ENCODE results near the gene RIPK1. TPM values are rescaled to one million over a fixed set of nuclear protein-coding genes. Genes with fewer than 3 reads are reported as not detected.

RIPK1 gene
- total and polyA plus RNA-seq, 2 experiments from 2014 or later, result 15.3 to 26.2 TPM

DNA sequence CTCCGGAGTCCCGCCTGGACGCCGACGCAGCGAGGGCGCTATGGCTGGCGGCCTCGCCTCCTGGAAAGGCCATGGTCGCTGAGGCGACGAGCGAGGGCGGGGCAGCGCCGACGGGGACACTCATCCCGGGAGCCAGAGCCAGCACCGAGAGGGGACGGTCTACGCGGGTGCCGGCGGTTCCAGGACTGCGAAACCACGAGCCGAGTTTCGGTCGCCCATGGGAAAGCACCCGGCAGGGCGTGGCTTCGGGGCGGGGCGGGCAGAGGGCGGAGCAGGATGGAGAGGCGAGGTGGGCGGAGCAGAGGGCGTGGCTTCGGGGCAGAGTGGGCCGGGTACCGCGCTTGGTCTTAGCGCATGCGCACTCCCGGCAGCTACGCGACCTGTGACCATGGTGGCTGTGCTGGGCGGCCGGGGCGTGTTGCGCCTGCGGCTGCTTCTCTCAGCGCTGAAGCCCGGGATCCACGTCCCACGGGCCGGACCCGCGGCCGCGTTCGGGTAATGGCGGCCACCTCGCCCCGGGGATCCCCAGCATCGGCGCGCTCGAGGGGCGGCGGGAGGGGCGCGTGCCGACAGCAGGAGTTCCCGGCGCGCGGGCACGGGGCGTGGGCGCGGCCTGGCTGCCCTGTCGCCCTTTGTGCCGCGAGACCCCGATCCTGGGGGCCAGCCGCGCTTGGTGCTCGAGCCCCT lies 50.2 kb downstream of the RIPK1 start, which contains the start of gene BPHL:
Gene BPHL (plus strand): TSS at position 359 of the 687 bp plus-strand sequence. CDS start 30 bp downstream, at position 389.
- WGBS, 2 experiments (ENCODE audit: low coverage in 1 of 2, low lambda C conversion rate in 2 of 2, missing lambda C conversion rate in 2 of 2), result 0 to 2% methylated on average over 77 to 79 of the region's 89 CpGs
- H3F3A ChIP-seq (ENCODE audit: insufficient read depth), result peaks cover 28% of the 10 kb centered on the region
- in situ Hi-C loops (cut with MboI), result no loop called here
- no peaks in the 10 kb centered on the region for H3K9me2 ChIP-seq (ENCODE audit: insufficient read depth)
- peaks cover 10% of the 10 kb centered on the region; the same call in 1 of the 2 replicates for H3K36me3 ChIP-seq (ENCODE audit: low read depth)
- DNase-seq, result peak; percentile 97
- peak within 1 kb of the TSS; percentile 88 for H3K4me3 ChIP-seq
- no peaks in the 10 kb centered on the region for H3K27me3 ChIP-seq (replicated peaks; ENCODE audit: insufficient read depth)
- H2AFZ ChIP-seq, result peak within 1 kb of the TSS; percentile 89
- no peaks in the 10 kb centered on the region for H3K79me2 ChIP-seq (ENCODE audit: insufficient read depth)
- peak within 1 kb of the TSS; percentile 88 for H3K27ac ChIP-seq
- TF ChIP-seq EZH2phosphoT487 (IDR thresholded peaks at IDR 0.05; ENCODE audit: insufficient read depth, low read depth), result no peak
- H3K9ac ChIP-seq, result peak within 1 kb of the TSS; percentile 86
- H4K20me1 ChIP-seq (ENCODE audit: insufficient read depth), result no peaks in the 10 kb centered on the region
- H3K4me2 ChIP-seq (ENCODE audit: unreplicated experiment), result peak within 1 kb of the TSS; percentile 88
- no peaks in the 10 kb centered on the region for H3K9me3 ChIP-seq (ENCODE audit: low read depth)
- peaks cover 5% of the 10 kb centered on the region; the same call in 1 of the 2 replicates for H3K4me1 ChIP-seq (ENCODE audit: insufficient read depth)

DNA sequence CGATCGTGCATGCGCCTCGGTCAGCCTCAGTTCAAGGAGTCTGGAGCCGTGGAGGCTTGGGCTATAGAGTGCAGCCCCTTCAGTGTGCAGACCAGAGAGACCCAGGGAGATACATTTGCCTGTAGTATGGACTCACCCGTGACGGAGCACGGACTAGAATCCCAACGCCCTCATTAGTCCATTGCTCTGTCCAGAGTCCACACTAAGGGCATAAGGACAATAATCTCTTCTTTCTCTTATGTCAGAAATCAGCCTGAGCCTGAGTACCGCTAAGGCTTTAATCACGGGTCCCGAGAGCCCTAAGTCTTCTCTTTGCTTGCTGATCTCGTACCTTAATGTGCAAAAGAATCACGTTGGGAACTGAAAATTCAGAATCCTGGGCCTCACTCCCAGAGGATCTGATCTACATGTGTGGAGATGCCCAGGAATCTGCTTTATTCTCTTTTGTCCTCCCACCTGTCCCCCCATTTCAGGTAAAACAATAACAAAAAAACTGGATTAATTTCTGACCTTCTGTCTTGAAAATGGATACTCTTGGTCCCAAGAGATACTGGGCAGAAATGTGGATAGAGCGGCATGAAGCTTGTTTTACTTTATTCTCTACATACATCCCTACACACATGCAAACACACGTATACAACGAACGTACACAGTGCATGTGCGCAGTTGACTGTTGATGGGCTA lies 50.9 kb downstream of the RIPK1 start:
- Histone ChIP-seq H3K9me3 (ENCODE audit: low read depth) (no peaks in the 10 kb centered on the region), H4K20me1 (ENCODE audit: insufficient read depth) (no peaks in the 10 kb centered on the region), H2AFZ (peak overlapping the region; percentile 89), H3K79me2 (ENCODE audit: insufficient read depth) (no peaks in the 10 kb centered on the region), H3K27me3 (replicated peaks; ENCODE audit: insufficient read depth) (no peaks in the 10 kb centered on the region), H3K27ac (peak overlapping the region; percentile 88), H3K4me2 (ENCODE audit: unreplicated experiment) (peak overlapping the region; percentile 88), H3K36me3 (ENCODE audit: low read depth) (0 out of 2 replicates have a peak, but pooled peaks cover 3% of the 10 kb centered on the region), H3K9ac (peak overlapping the region; percentile 86), H3F3A (ENCODE audit: insufficient read depth) (peaks cover 28% of the 10 kb centered on the region), H3K4me1 (ENCODE audit: insufficient read depth) (peaks cover 5% of the 10 kb centered on the region; the same call in 1 of the 2 replicates), H3K4me3 (peak overlapping the region; percentile 88), H3K9me2 (ENCODE audit: insufficient read depth) (no peaks in the 10 kb centered on the region)
- TF ChIP-seq EZH2 (IDR thresholded peaks at IDR 0.05; ENCODE audit: insufficient read depth, poor library complexity, severe bottlenecking) (no peak), EZH2phosphoT487 (IDR thresholded peaks at IDR 0.05; ENCODE audit: insufficient read depth, low read depth) (no peak)
- in situ Hi-C loops (cut with MboI), result no loop called here
- peak; percentile 67 for DNase-seq
- 26% methylated on average over 18 of the region's 19 CpGs for WGBS, 2 experiments (ENCODE audit: low coverage in 1 of 2, low lambda C conversion rate in 2 of 2, missing lambda C conversion rate in 2 of 2)

DNA sequence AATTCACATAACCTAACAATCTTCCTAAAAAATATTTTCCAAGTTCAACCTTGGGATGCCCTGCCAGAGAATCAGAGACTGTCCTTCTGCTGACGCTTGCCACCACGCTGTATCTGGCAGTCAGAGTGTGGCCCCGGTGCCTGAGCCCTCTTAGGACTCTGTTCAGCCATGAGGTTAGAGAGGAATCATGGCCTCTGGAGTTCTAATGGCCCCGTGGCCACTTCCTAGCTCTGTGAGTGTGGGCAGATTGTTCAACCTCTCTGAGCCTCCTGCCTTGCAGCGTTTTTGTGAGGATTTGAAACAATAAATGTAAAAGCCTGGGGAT lies 52.4 kb downstream of the RIPK1 start:
- no peaks in the 10 kb centered on the region for H3K79me2 ChIP-seq (ENCODE audit: insufficient read depth)

DNA sequence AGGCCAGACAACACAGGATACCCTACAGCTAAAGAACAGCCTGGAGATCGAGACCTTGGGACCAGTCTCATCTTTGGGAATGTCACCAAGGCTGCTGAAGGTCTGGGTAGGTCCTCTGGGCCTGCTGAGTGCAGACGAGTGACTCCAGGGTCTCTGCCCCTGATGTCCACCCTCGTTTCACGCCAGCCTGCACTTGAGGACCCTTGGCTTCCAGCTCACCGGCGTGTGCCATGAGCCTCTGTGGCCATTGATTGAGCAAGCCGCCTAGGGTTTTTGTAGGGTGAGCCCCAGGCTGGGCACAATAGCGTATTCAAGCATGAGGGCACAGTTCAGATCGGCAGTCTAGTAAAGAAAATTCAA lies 54.5 kb downstream of the RIPK1 start:
- in situ Hi-C loops (cut with MboI), result loop anchor here (5.0 kb wide), 1 partner anchor 129 kb away; no protein-coding TSS in a partner anchor
- no peaks in the 10 kb centered on the region for H4K20me1 ChIP-seq (ENCODE audit: insufficient read depth)
- peaks cover 2% of the 10 kb centered on the region; the same call in 1 of the 2 replicates for H3K4me1 ChIP-seq (ENCODE audit: insufficient read depth)
- H3K27ac ChIP-seq, result no peak overlapping the region
- WGBS, 2 experiments (ENCODE audit: low coverage in 1 of 2, low lambda C conversion rate in 2 of 2, missing lambda C conversion rate in 2 of 2), result 88 to 94% methylated on average over 9 of the region's 9 CpGs
- H3K4me2 ChIP-seq (ENCODE audit: unreplicated experiment), result no peak overlapping the region
- H2AFZ ChIP-seq, result no peak overlapping the region
- no peaks in the 10 kb centered on the region for H3K9me2 ChIP-seq (ENCODE audit: insufficient read depth)
- peaks cover 4% of the 10 kb centered on the region for H3F3A ChIP-seq (ENCODE audit: insufficient read depth)
- H3K9me3 ChIP-seq (ENCODE audit: low read depth), result no peaks in the 10 kb centered on the region
- TF ChIP-seq EZH2 (IDR thresholded peaks at IDR 0.05; ENCODE audit: insufficient read depth, poor library complexity, severe bottlenecking), result no peak
- no peak for TF ChIP-seq EZH2phosphoT487 (IDR thresholded peaks at IDR 0.05; ENCODE audit: insufficient read depth, low read depth)
- H3K79me2 ChIP-seq (ENCODE audit: insufficient read depth), result no peaks in the 10 kb centered on the region
- H3K27me3 ChIP-seq (replicated peaks; ENCODE audit: insufficient read depth), result no peaks in the 10 kb centered on the region
- no peak for DNase-seq
- no peak overlapping the region for H3K9ac ChIP-seq
- no peaks in the 10 kb centered on the region for H3K36me3 ChIP-seq (ENCODE audit: low read depth)
- no peak overlapping the region for H3K4me3 ChIP-seq

More for the DNA sequence above, 52.4 kb downstream of the RIPK1 start:
- H3K4me3 ChIP-seq, result no peak overlapping the region
- H3K36me3 ChIP-seq (ENCODE audit: low read depth), result no peaks in the 10 kb centered on the region
- peaks cover 5% of the 10 kb centered on the region; the same call in 1 of the 2 replicates for H3K4me1 ChIP-seq (ENCODE audit: insufficient read depth)
- no peak for DNase-seq
- H4K20me1 ChIP-seq (ENCODE audit: insufficient read depth), result no peaks in the 10 kb centered on the region
- no peaks in the 10 kb centered on the region for H3K9me2 ChIP-seq (ENCODE audit: insufficient read depth)
- no peaks in the 10 kb centered on the region for H3K27me3 ChIP-seq (replicated peaks; ENCODE audit: insufficient read depth)
- TF ChIP-seq EZH2phosphoT487 (IDR thresholded peaks at IDR 0.05; ENCODE audit: insufficient read depth, low read depth) (no peak), EZH2 (IDR thresholded peaks at IDR 0.05; ENCODE audit: insufficient read depth, poor library complexity, severe bottlenecking) (no peak)
- in situ Hi-C loops (cut with MboI), result loop anchor here (5.0 kb wide), 1 partner anchor 132 kb away; no protein-coding TSS in a partner anchor
- 96 to 98% methylated on average over 5 of the region's 5 CpGs for WGBS, 2 experiments (ENCODE audit: low coverage in 1 of 2, low lambda C conversion rate in 2 of 2, missing lambda C conversion rate in 2 of 2)
- H3K9me3 ChIP-seq (ENCODE audit: low read depth), result no peaks in the 10 kb centered on the region
- peaks cover 23% of the 10 kb centered on the region for H3F3A ChIP-seq (ENCODE audit: insufficient read depth)
- no peak overlapping the region for H3K9ac ChIP-seq
- no peak overlapping the region for H2AFZ ChIP-seq
- no peak overlapping the region for H3K4me2 ChIP-seq (ENCODE audit: unreplicated experiment)
- H3K27ac ChIP-seq, result no peak overlapping the region

Data from GM23248 (cell line).